NCI-H345 treated with DMSO at 0.1 percent for 48 hours (cell line): ENCODE data around the gene EEF2K.

Experiments used
- DNase-seq: peaks from one replicate; lab custom pipeline; 2025; ENCODE audit not compliant: unreplicated experiment; lab: John Stamatoyannopoulos, UW

Gene EEF2K

GRCh38 chr16:22328081-22328725 lies 122.1 kb downstream of the EEF2K start:
- DNase-seq, result no peak

GRCh38 chr16:22329199-22329695 lies 123.2 kb downstream of the EEF2K start:
- no peak for DNase-seq

GRCh38 chr16:22330326-22330725 lies 124.2 kb downstream of the EEF2K start:
- no peak for DNase-seq

- no peak for DNase-seq
Measured at GRCh38 chr16:22333457-22333994, 127.4 kb downstream of the EEF2K start.

- no peak for DNase-seq
Measured at GRCh38 chr16:22335668-22336246, 129.7 kb downstream of the EEF2K start.

GRCh38 chr16:22336581-22336980 lies 130.5 kb downstream of the EEF2K start:
- DNase-seq, result no peak

GRCh38 chr16:22337045-22337444 lies 131.0 kb downstream of the EEF2K start:
- no peak for DNase-seq

- DNase-seq, result no peak
Measured at GRCh38 chr16:22337849-22338635, 132.0 kb downstream of the EEF2K start.
